DND-41 (cell line): Measurements from ENCODE around the gene APOD.

Experiments used
- ATAC-seq: fragments of 200-7000 bp; cut with Tn5 transposase; 3 replicates; pipeline ENCODE4 v1.9.1; 2021; ENCODE audit warnings: low read depth; ENCODE audit not compliant: insufficient read depth
- DNase-seq: peaks from one replicate; pipeline ENCODE4 v3.0.0-alpha.2; 2020
- H2AFZ ChIP-seq: 2 replicates; pipeline ENCODE4 v1.6.0; 2012; ENCODE audit warnings: low read depth, low read length
- H3K27ac ChIP-seq: 2 replicates; pipeline ENCODE4 v1.5.1; 2012; ENCODE audit warnings: low read length, inconsistent platforms
- H3K27me3 ChIP-seq: fragments of 200-600 bp; sonication (generic); 2 replicates; pipeline ENCODE4 v1.6.0; 2012; ENCODE audit warnings: low read length, mild to moderate bottlenecking, inconsistent platforms; ENCODE audit not compliant: insufficient read depth, poor library complexity
- H3K36me3 ChIP-seq: 2 replicates; pipeline ENCODE4 v1.5.1; 2012; ENCODE audit warnings: low read length, inconsistent platforms; ENCODE audit not compliant: insufficient read depth
- H3K4me1 ChIP-seq: 2 replicates; pipeline ENCODE4 v1.5.1; 2012; ENCODE audit warnings: mild to moderate bottlenecking, low read length; ENCODE audit not compliant: insufficient read depth
- H3K4me2 ChIP-seq: 2 replicates; pipeline ENCODE4 v1.6.0; 2012; ENCODE audit warnings: mild to moderate bottlenecking, moderate library complexity, low read length, inconsistent platforms; ENCODE audit not compliant: insufficient read depth
- H3K4me3 ChIP-seq, 2 experiments: fragments of 200-600 bp in 1 of 2; shearing (Covaris generic) in 1 of 2; 2 replicates each; pipeline ENCODE4 v1.5.1; 2012 to 2016; ENCODE audit warnings: inconsistent platforms in 2 of 2, low read length in 2 of 2, mild to moderate bottlenecking in 2 of 2, low read depth in 1 of 2, moderate library complexity in 1 of 2
- H3K79me2 ChIP-seq: 2 replicates; pipeline ENCODE4 v1.6.0; 2012; ENCODE audit warnings: low read length, inconsistent platforms; ENCODE audit not compliant: insufficient read depth
- H3K9ac ChIP-seq: 2 replicates; pipeline ENCODE4 v1.6.0; 2012; ENCODE audit warnings: low read depth, mild to moderate bottlenecking, inconsistent platforms, low read length, moderate library complexity
- H3K9me3 ChIP-seq: 2 replicates; pipeline ENCODE4 v1.5.1; 2012; ENCODE audit warnings: low read length, moderate library complexity, mild to moderate bottlenecking, inconsistent platforms; ENCODE audit not compliant: insufficient read depth, severe bottlenecking
- H4K20me1 ChIP-seq: 2 replicates; pipeline ENCODE4 v1.6.0; 2012; ENCODE audit warnings: low read length; ENCODE audit not compliant: insufficient read depth
- EZH2 ChIP-seq: IDR thresholded peaks from 3 replicates; pipeline ENCODE4 v1.6.1; 2012; ENCODE audit warnings: borderline replicate concordance, low read depth, mild to moderate bottlenecking, moderate library complexity, low read length, inconsistent platforms; ENCODE audit not compliant: severe bottlenecking
- TF ChIP-seq, protein P1 (sequence below): IDR thresholded peaks from 2 replicates; pipeline ENCODE4 v1.5.1; 2012; ENCODE audit warnings: borderline replicate concordance, low read length, moderate library complexity, mild to moderate bottlenecking; ENCODE audit not compliant: poor library complexity, severe bottlenecking; ENCODE audit errors: extremely low read depth

APOD gene

DNA sequence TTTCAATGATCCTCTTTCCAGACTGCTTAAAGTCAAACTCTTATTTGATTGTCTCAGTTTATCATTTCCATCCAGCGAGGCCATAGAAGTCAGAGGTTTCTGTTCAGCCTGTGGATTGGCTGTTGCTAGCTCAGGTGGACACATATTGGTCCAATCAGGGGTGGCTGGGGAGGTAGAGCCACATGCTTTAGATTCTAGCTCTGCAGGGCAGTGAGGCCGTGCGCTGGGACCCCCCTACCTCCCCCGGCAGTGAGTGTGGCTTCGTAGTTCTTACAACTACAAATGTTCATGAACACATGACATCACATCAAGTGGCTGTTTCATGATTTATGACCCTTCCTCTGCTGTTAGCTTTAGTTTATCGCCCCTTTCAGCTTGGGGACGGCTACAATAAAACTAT lies 18.0 kb downstream of the APOD start:
- H3K36me3 ChIP-seq, result no peaks in the 10 kb centered on the region
- H3K27ac ChIP-seq, result no peak overlapping the region
- H3K4me2 ChIP-seq, result no peak overlapping the region
- H3K4me3 ChIP-seq, result no peak overlapping the region
- no peaks in the 10 kb centered on the region for H3K27me3 ChIP-seq
- TF ChIP-seq, protein P1, sequence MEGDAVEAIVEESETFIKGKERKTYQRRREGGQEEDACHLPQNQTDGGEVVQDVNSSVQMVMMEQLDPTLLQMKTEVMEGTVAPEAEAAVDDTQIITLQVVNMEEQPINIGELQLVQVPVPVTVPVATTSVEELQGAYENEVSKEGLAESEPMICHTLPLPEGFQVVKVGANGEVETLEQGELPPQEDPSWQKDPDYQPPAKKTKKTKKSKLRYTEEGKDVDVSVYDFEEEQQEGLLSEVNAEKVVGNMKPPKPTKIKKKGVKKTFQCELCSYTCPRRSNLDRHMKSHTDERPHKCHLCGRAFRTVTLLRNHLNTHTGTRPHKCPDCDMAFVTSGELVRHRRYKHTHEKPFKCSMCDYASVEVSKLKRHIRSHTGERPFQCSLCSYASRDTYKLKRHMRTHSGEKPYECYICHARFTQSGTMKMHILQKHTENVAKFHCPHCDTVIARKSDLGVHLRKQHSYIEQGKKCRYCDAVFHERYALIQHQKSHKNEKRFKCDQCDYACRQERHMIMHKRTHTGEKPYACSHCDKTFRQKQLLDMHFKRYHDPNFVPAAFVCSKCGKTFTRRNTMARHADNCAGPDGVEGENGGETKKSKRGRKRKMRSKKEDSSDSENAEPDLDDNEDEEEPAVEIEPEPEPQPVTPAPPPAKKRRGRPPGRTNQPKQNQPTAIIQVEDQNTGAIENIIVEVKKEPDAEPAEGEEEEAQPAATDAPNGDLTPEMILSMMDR, result no peak
- TF ChIP-seq EZH2, result no peak
- no peak overlapping the region for H2AFZ ChIP-seq
- no peak overlapping the region for H3K9ac ChIP-seq
- DNase-seq, result no peak
- H3K4me1 ChIP-seq, result no peaks in the 10 kb centered on the region
- H3K79me2 ChIP-seq, result no peaks in the 10 kb centered on the region
- ATAC-seq, result no peak
- no peaks in the 10 kb centered on the region for H3K9me3 ChIP-seq
- no peaks in the 10 kb centered on the region for H4K20me1 ChIP-seq

DNA sequence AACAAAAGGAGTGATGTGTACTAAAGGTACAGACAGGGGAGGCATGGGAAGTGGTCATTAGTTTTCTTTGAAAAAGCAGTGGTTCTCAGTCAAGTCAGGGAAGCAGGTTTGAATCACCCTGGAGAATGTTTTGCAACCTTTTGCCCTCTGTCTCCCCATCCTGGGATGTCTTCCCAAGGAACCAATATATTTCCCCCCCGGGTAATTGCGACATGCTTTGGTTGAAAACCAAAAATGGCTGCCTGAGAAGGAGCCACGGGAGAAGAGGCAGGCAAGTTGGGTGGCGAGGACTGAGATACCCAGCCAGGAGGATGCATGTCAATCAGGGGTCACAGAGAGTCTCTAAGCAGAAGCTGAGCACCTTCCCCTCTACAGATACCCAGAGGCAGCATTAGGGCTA lies 20.4 kb downstream of the APOD start:
- no peak for DNase-seq
- TF ChIP-seq, protein P1, result no peak
- TF ChIP-seq EZH2, result no peak

DNA sequence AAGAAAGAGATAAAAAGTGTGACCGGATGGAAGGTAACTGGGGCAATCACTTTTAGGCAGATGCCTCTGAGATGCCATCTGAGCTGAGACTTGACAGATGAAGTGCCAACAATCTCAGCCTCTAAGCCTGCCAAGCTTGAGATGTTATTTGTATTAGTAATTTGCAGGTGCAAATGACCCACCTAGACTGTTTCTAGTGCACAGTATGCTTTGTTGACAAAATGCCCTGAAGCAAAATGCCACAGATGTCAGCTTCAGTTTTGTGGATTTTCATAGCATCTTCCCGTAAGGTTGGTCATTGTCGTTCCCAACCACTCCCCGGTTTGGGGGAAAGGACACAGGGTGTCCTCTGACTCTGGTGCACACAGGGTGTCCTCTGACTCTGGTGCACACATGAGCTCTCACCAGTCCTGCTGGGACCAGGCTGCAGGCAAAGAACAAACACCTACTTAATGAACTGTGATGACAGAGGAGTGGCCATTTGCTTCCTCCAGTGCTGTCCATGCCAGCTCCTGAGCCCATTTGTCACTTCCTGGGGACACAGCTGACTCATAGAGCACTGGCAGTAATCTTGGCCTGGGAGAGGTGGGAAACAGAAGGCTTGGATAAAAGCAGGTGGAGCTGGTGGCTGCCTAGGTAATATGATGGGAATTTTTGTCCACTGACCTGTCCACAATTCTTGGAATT lies 23.9 kb downstream of the APOD start:
- DNase-seq (no peak), ATAC-seq (no peak)

More for the DNA sequence above, 20.4 kb downstream of the APOD start:
- no peaks in the 10 kb centered on the region for H4K20me1 ChIP-seq
- H3K27me3 ChIP-seq, result no peaks in the 10 kb centered on the region
- H2AFZ ChIP-seq, result no peak overlapping the region
- H3K9me3 ChIP-seq, result no peaks in the 10 kb centered on the region
- ATAC-seq, result no peak
- no peaks in the 10 kb centered on the region for H3K36me3 ChIP-seq
- H3K4me1 ChIP-seq, result no peaks in the 10 kb centered on the region
- H3K9ac ChIP-seq, result no peak overlapping the region
- no peak overlapping the region for H3K27ac ChIP-seq
- H3K4me3 ChIP-seq, result no peak overlapping the region
- H3K4me2 ChIP-seq, result no peak overlapping the region
- H3K79me2 ChIP-seq, result no peaks in the 10 kb centered on the region

More for the DNA sequence above, 23.9 kb downstream of the APOD start:
- H3K79me2 ChIP-seq, result no peaks in the 10 kb centered on the region
- H3K9ac ChIP-seq, result no peak overlapping the region
- H3K4me2 ChIP-seq, result no peak overlapping the region
- TF ChIP-seq EZH2, result no peak
- TF ChIP-seq, protein P1, result no peak
- no peak overlapping the region for H3K27ac ChIP-seq
- H3K36me3 ChIP-seq, result no peaks in the 10 kb centered on the region
- H3K4me3 ChIP-seq, result no peak overlapping the region
- no peaks in the 10 kb centered on the region for H3K9me3 ChIP-seq
- H4K20me1 ChIP-seq, result no peaks in the 10 kb centered on the region
- H2AFZ ChIP-seq, result no peak overlapping the region
- H3K27me3 ChIP-seq, result no peaks in the 10 kb centered on the region
- H3K4me1 ChIP-seq, result no peaks in the 10 kb centered on the region
